K562 (cell line): ENCODE measurements around the gene GIPC3. TPM values are rescaled to one million over a fixed set of nuclear protein-coding genes. Genes with fewer than 3 reads are reported as not detected.

Experiments used
- CHCHD3 ChIP-seq: fragments of 250-450 bp; sonication (Bioruptor Pico); IDR thresholded peaks from 2 replicates; pipeline ENCODE4 v2.1.2; 2022; ENCODE audit warnings: mild to moderate bottlenecking
- EGR1 ChIP-seq: fragments of 450-650 bp; conservative IDR thresholded peaks from 2 replicates; pipeline ENCODE4 v1.6.1; 2017; ENCODE audit warnings: mild to moderate bottlenecking
- ESRRA ChIP-seq: fragments of 450-650 bp; IDR thresholded peaks from 2 replicates; pipeline ENCODE4 v1.6.1; 2014; ENCODE audit warnings: low read depth, mild to moderate bottlenecking, moderate library complexity, borderline replicate concordance
- FOXM1 ChIP-seq, 2 experiments: fragments of 450-650 bp in 1 of 2; sonication (generic) in 1 of 2; formaldehyde crosslinking in 1 of 2; IDR thresholded peaks; 2 replicates each; pipeline versions ENCODE4 v1.6.1 to v1.9.0; 2017 to 2022; ENCODE audit warnings: low read depth in 2 of 2, mild to moderate bottlenecking in 2 of 2, missing genetic modification reagents in 1 of 2, moderate library complexity in 1 of 2
- GATA2 ChIP-seq: sonication (generic); formaldehyde crosslinking; IDR thresholded peaks from 2 replicates; pipeline ENCODE4 v1.4.0; 2020; ENCODE audit warnings: mild to moderate bottlenecking, missing genetic modification reagents
- JUN ChIP-seq, 2 experiments: sonication (generic) in 1 of 2; formaldehyde crosslinking in 1 of 2; IDR thresholded peaks; 2 replicates each; pipeline versions ENCODE4 v1.6.1 to v1.8.0; 2012 to 2022; ENCODE audit warnings: borderline replicate concordance in 2 of 2, mild to moderate bottlenecking in 2 of 2, improper control_type of control experiment in 1 of 2, low read depth in 1 of 2, low read length in 1 of 2, missing genetic modification reagents in 1 of 2
- LCOR ChIP-seq: sonication (generic); formaldehyde crosslinking; IDR thresholded peaks from 2 replicates; pipeline ENCODE4 v1.8.0; 2022; ENCODE audit warnings: mild to moderate bottlenecking, missing genetic modification reagents
- NELFE ChIP-seq: IDR thresholded peaks from 2 replicates; pipeline ENCODE4 v1.6.1; 2011; ENCODE audit warnings: mild to moderate bottlenecking; ENCODE audit not compliant: insufficient read depth, insufficient read length
- NRF1 ChIP-seq, 2 experiments: fragments of 450-650 bp; IDR thresholded peaks in 1 of 2; conservative IDR thresholded peaks in 1 of 2; 2 replicates each; pipeline ENCODE4 v1.6.1; 2014; ENCODE audit warnings: mild to moderate bottlenecking in 2 of 2
- RUNX1 ChIP-seq: sonication (generic); IDR thresholded peaks from 2 replicates; pipeline ENCODE4 v1.6.1; 2016; ENCODE audit warnings: antibody characterized with exemption, low read depth
- SP1 ChIP-seq: sonication (generic); formaldehyde crosslinking; IDR thresholded peaks from 2 replicates; pipeline ENCODE4 v1.8.1; 2022; ENCODE audit warnings: mild to moderate bottlenecking, missing genetic modification reagents
- ZC3H4 ChIP-seq: sonication (generic); formaldehyde crosslinking; IDR thresholded peaks from 2 replicates; pipeline ENCODE4 v1.9.0; 2021; ENCODE audit warnings: missing genetic modification reagents, borderline replicate concordance
- ZNF76 ChIP-seq: fragments of 250-450 bp; sonication (Bioruptor Pico); IDR thresholded peaks from 2 replicates; pipeline ENCODE4 v1.4.0; 2020; ENCODE audit warnings: mild to moderate bottlenecking, moderate library complexity, borderline replicate concordance
- ZNF785 ChIP-seq: fragments of 250-450 bp; sonication (Bioruptor Pico); IDR thresholded peaks from 2 replicates; pipeline ENCODE4 v1.4.0; 2020; ENCODE audit warnings: mild to moderate bottlenecking
- polyA plus RNA-seq, 8 experiments: library from polyadenylated mRNA; depleted of rRNA in 4 of 8; stranded (reverse) in 5 of 8; unstranded in 3 of 8; fragments of >200 nt; fragmentation: Nextera tagmentation in 2 of 8; fragmentation: Illumina TruSeq in 1 of 8; extraction: Ambion mirVana in 2 of 8; extraction: Trizol in 1 of 8; gene quantifications; 2 replicates each; pipeline versions ENCODE4 v1.2.1 to v1.2.3, GENCODE V29; 2011 to 2014; ENCODE audit warnings: inconsistent platforms in 1 of 8, missing spikeins in 1 of 8
- total RNA-seq, 7 experiments: library from RNA; depleted of rRNA in 6 of 7; stranded (reverse); fragments of >200 nt in 6 of 7; fragmentation: Illumina TruSeq in 2 of 7; extraction: Trizol in 2 of 7; gene quantifications; 2 replicates each; pipeline versions ENCODE4 v1.2.1 to v1.2.3, GENCODE V29; 2011 to 2021; ENCODE audit warnings: low replicate concordance in 1 of 7
- TF ChIP-seq, protein P1 (sequence below): sonication (generic); formaldehyde crosslinking; IDR thresholded peaks from 2 replicates; pipeline ENCODE4 v1.8.1; 2023; ENCODE audit warnings: mild to moderate bottlenecking, missing genetic modification reagents
- TF ChIP-seq, protein P2 (sequence below): fragments of 450-650 bp; IDR thresholded peaks from 2 replicates; pipeline ENCODE4 v1.6.1; 2016; ENCODE audit warnings: missing biosample characterization, missing genetic modification characterization
- TF ChIP-seq, protein P3 (sequence below): sonication (generic); formaldehyde crosslinking; IDR thresholded peaks from 2 replicates; pipeline ENCODE4 v1.8.0; 2022; ENCODE audit warnings: mild to moderate bottlenecking, low read depth, missing genetic modification reagents
- TF ChIP-seq, protein P4 (sequence below): fragments of 200-400 bp; formaldehyde crosslinking; IDR thresholded peaks from 2 replicates; pipeline ENCODE4 v1.6.1; 2017; ENCODE audit warnings: mild to moderate bottlenecking, low read depth, low read length, moderate library complexity

Gene GIPC3
- total and polyA plus RNA-seq, 9 of the 15 experiments (the other 6 are each of a cell fraction or from before 2014, with no cell fraction given): 0.03 to 3.6 (median 1.5) TPM; not detected in 1

DNA sequence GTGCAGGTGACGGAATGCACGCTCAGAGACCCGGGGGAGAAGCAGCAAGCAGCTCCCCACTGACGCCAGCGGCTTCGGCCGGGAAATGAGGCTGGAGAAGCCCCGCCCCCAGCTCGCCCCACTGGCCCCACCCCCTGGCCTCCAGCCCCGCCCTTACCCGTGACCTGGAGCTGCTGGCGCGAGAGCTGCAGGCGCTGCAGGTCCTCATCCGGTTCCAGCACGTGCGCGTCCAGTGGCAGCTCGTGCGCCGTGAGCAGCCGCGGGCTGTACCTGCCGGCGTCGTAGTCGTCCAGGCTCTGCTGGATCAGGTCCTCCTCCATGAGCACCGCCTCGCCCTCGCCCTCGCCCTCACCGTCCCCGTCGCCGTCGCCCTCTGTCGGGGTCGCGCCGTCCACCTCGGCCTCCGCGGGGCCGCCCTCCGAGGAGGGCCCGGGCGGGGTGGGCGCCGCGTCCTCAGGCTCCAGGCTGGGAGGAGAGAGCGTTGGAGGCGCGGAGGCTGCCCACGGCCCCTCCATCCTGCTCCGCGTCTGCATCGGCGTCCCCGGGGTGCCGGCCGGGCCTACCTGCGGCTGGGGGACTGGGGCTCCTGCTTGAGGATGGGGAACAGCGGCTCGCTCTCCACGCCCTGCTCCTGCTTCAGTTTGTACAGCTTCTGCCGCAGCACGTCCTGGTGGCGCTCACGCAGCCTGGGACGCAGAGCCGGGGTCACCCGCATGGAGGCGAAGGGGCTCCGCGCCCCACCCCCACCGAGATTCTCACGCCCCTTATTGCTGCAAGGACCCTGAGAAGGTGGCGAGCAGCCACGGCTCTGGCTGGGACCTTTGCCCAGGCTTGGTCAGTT lies 27.8 kb downstream of the GIPC3 start (continued):
- TF ChIP-seq, protein P1, sequence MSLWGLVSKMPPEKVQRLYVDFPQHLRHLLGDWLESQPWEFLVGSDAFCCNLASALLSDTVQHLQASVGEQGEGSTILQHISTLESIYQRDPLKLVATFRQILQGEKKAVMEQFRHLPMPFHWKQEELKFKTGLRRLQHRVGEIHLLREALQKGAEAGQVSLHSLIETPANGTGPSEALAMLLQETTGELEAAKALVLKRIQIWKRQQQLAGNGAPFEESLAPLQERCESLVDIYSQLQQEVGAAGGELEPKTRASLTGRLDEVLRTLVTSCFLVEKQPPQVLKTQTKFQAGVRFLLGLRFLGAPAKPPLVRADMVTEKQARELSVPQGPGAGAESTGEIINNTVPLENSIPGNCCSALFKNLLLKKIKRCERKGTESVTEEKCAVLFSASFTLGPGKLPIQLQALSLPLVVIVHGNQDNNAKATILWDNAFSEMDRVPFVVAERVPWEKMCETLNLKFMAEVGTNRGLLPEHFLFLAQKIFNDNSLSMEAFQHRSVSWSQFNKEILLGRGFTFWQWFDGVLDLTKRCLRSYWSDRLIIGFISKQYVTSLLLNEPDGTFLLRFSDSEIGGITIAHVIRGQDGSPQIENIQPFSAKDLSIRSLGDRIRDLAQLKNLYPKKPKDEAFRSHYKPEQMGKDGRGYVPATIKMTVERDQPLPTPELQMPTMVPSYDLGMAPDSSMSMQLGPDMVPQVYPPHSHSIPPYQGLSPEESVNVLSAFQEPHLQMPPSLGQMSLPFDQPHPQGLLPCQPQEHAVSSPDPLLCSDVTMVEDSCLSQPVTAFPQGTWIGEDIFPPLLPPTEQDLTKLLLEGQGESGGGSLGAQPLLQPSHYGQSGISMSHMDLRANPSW (CRISPR knock-in tag): no peak
- no peak for TF ChIP-seq ZNF785 (CRISPR knock-in tag)
- TF ChIP-seq GATA2 (CRISPR knock-in tag): no peak
- TF ChIP-seq, protein P2, sequence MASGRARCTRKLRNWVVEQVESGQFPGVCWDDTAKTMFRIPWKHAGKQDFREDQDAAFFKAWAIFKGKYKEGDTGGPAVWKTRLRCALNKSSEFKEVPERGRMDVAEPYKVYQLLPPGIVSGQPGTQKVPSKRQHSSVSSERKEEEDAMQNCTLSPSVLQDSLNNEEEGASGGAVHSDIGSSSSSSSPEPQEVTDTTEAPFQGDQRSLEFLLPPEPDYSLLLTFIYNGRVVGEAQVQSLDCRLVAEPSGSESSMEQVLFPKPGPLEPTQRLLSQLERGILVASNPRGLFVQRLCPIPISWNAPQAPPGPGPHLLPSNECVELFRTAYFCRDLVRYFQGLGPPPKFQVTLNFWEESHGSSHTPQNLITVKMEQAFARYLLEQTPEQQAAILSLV (tag): no peak
- no peak for TF ChIP-seq FOXM1 (IDR thresholded peaks at IDR 0.05; ENCODE audit: low read depth)
- no peak for TF ChIP-seq FOXM1 (CRISPR knock-in tag; IDR thresholded peaks at IDR 0.05; ENCODE audit: low read depth)
- TF ChIP-seq ZNF76 (CRISPR knock-in tag): 0 out of 2 replicates have a peak, but pooled peaks have one; percentile 25
- TF ChIP-seq ZC3H4 (CRISPR knock-in tag): no peak
- TF ChIP-seq CHCHD3: no peak
- TF ChIP-seq, protein P3, sequence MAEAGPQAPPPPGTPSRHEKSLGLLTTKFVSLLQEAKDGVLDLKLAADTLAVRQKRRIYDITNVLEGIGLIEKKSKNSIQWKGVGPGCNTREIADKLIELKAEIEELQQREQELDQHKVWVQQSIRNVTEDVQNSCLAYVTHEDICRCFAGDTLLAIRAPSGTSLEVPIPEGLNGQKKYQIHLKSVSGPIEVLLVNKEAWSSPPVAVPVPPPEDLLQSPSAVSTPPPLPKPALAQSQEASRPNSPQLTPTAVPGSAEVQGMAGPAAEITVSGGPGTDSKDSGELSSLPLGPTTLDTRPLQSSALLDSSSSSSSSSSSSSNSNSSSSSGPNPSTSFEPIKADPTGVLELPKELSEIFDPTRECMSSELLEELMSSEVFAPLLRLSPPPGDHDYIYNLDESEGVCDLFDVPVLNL (CRISPR knock-in tag): no peak
- TF ChIP-seq JUN (IDR thresholded peaks at IDR 0.05; ENCODE audit: borderline replicate concordance, low read depth, low read length): no peak; the same call in 1 of the 2 replicates
- TF ChIP-seq JUN (CRISPR knock-in tag; IDR thresholded peaks at IDR 0.05; ENCODE audit: borderline replicate concordance): no peak
- TF ChIP-seq NRF1 (conservative IDR thresholded peaks at IDR 0.05 in 1 of 2, IDR thresholded peaks at IDR 0.05 in 1 of 2): peak in 1 of 2 experiments; percentile 11; a peak in 1 of 4 replicates
- no peak for TF ChIP-seq ESRRA
- TF ChIP-seq EGR1: no peak
- TF ChIP-seq RUNX1: no peak
- no peak for TF ChIP-seq NELFE
- no peak for TF ChIP-seq SP1 (CRISPR knock-in tag)
- no peak for TF ChIP-seq LCOR (CRISPR knock-in tag)
- TF ChIP-seq, protein P4, sequence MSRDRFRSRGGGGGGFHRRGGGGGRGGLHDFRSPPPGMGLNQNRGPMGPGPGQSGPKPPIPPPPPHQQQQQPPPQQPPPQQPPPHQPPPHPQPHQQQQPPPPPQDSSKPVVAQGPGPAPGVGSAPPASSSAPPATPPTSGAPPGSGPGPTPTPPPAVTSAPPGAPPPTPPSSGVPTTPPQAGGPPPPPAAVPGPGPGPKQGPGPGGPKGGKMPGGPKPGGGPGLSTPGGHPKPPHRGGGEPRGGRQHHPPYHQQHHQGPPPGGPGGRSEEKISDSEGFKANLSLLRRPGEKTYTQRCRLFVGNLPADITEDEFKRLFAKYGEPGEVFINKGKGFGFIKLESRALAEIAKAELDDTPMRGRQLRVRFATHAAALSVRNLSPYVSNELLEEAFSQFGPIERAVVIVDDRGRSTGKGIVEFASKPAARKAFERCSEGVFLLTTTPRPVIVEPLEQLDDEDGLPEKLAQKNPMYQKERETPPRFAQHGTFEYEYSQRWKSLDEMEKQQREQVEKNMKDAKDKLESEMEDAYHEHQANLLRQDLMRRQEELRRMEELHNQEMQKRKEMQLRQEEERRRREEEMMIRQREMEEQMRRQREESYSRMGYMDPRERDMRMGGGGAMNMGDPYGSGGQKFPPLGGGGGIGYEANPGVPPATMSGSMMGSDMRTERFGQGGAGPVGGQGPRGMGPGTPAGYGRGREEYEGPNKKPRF: no peak
